Omental fat pad (tissue), 4 donors: ENCODE data around the gene FAM13C. TPM values are rescaled to one million over a fixed set of nuclear protein-coding genes. Genes with fewer than 3 reads are reported as not detected.

Source experiments
- ATAC-seq: fragments of 150-250 bp; one replicate; pipeline ENCODE4 v1.9.1; 2016; ENCODE audit warnings: mild to moderate bottlenecking, moderate library complexity; ENCODE audit not compliant: low FRiP score
- DNase-seq: peaks from one replicate; pipeline ENCODE4 v3.0.0-alpha.2; 2019; ENCODE audit warnings: low spot score
- CTCF ChIP-seq, 3 donors: fragments of 450-650 bp; IDR thresholded peaks; one replicate each; pipeline ENCODE4 v1.5.1; 2016 to 2017; ENCODE audit warnings: antibody characterized with exemption in 3 of 3, mild to moderate bottlenecking in 3 of 3, moderate library complexity in 2 of 3
- total RNA-seq, 4 donors: library from RNA; depleted of rRNA; stranded (reverse); fragments of >200 nt; gene quantifications; one replicate each; pipeline ENCODE4 v1.1.0, GENCODE V29; 2016

FAM13C gene
- total RNA-seq, 4 donors from 2014 or later, result 2.2 to 43.0 (median 11.6) TPM

DNA sequence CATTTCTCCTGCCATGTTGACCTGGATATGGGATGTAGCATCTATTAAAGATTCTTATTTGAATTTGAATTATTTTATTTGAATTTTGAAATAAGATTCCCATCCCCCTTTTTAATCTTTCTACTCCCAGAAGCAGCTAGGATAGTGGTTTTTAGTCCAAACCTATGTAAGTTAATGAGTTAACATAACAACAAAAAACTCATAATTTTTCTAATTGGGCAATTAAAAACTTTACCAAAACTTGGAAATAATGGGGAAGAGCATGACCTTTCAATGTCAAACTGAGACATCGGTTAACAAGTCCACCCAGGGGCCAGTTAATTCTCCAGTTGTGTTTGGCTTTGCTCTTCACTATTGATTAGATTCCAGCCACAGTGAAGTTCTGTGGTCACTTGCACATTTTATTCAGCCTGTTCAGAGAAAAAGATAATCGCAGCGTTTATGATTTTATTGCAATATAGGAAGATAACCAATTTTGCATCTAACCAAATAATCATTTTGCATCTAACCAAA, 1.2 kb upstream of the FAM13C start:
- ATAC-seq, result no peak
- TF ChIP-seq CTCF (IDR thresholded peaks at IDR 0.05), result no peak

DNA sequence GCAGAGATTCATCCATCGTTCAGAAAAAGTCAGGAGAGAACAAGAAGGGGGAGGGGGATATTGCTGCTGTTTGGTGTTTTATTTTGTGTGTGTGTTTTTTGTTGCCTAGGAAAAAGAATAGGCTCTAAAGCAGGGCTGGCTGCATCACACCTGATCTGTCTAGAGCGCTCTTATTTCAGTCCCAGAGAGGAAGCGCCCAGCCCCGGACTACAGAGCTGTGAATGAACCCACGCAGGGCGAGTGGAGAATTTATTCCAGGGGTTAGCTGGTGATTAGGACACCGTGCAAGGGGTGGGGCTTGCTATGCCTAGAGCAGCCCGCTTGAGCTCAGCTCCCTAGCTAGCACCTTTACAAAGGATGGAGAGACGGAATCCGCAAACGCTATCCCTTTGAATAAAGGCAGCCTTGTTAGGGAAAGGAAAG, 621 bp upstream of the FAM13C start:
- peak; percentile 92 for ATAC-seq
- peak; percentile 54 for DNase-seq
- no peak for TF ChIP-seq CTCF (IDR thresholded peaks at IDR 0.05)

More for the DNA sequence above, 1.2 kb upstream of the FAM13C start:
- no peak for DNase-seq

- ATAC-seq (no peak), DNase-seq (no peak)
- no peak for TF ChIP-seq CTCF (IDR thresholded peaks at IDR 0.05)
Measured at GRCh38 chr10:59361663-59362143, 646 bp downstream of the FAM13C start.

DNA sequence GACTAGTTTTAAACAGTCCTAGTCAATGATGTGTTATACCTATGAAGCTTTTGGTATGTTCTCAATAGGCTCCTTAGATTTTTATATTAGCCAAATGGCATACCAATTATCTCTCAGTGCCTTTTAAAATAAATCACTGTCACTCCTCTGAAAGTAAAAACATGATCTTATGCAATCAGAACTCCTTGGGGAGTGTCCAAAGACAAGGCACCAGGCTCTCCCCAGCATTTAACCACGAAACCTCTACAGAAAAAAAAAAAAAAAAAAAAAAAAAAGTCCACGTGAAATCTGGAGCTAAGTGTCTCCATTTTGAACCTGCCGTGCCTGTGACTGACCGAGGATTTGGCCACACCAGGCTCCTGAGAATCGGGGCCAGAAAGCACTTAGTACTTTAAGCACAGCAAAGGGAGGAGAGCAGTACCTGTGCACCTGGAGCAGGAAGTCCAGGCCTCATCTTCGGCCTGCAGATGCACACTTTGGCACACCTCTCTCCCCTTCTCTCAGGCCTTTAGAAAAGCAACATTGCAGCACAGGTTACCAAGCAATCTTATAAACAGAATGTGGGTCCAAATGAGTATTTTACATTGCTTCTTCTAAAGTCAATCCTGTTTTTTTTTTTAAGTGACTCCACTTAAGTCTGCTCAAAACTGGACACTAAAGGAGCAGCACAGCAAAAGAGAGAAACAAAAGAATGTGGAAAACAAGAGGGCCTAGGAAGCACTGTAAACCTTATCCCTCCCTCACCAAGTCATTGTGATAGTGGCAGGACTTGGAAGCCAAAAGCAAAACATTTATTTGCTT, 1.5 kb downstream of the FAM13C start:
- DNase-seq, result no peak
- ATAC-seq, result peak; percentile 11

DNA sequence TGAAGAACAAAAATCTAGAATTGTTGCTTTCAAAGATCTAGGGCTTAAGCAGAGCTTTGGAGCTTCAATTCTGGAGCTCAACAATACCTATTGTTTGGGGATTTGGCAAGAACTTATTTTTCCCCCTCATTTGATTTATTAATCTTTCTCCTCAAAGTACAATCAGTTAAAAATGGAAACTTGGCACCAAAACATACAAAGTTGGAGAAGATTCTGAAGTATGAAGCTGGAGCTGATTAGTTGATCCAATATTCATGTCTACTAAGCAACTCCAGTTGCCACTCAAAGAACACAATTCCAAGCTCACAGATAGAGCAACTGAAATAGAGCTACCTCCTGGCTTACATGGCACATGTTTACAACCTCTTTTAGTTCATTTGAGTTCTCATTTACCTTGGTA, 3.8 kb downstream of the FAM13C start:
- no peak for ATAC-seq
- no peak for TF ChIP-seq CTCF (IDR thresholded peaks at IDR 0.05)
- no peak for DNase-seq

More for the DNA sequence above, 1.5 kb downstream of the FAM13C start:
- TF ChIP-seq CTCF (IDR thresholded peaks at IDR 0.05), result no peak

- DNase-seq (no peak), ATAC-seq (no peak)
- no peak for TF ChIP-seq CTCF (IDR thresholded peaks at IDR 0.05)
Measured at GRCh38 chr10:59354434-59354833, 7.9 kb downstream of the FAM13C start.

DNA sequence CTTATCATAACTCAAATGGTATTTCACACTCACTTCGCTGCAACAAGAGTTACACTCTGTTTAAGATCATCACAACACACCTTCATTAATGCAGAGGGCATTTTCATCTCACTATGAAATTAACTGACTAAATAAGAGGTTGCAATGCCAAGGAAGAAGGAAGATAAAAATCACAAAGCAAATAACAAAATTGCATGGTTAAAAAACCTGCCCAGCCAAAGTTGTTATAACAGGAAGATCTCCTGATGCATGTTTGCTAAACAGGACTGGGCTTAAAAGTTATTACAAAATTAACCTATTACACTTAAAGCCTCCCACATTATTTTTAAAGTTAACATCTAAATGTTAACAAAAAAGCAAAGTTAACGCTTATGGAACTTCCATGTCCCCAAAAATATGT, 11.8 kb downstream of the FAM13C start:
- ATAC-seq, result no peak
- no peak for TF ChIP-seq CTCF (IDR thresholded peaks at IDR 0.05)
- DNase-seq, result no peak
